Fibroblast of skin of abdomen (primary cell): ENCODE data around the gene NEDD9. TPM values are rescaled to one million over a fixed set of nuclear protein-coding genes. Genes with fewer than 3 reads are reported as not detected.
A peak's percentile ranks its signal among the peaks of the same experiment; 100 is the strongest.

Source experiments
- DNase-seq: peaks from one replicate; pipeline ENCODE4 v3.0.0-alpha.2; 2013
- polyA plus RNA-seq, 2 experiments: library from polyadenylated mRNA; unstranded; fragments of 120-200 nt; gene quantifications; one replicate each; pipeline ENCODE4 v1.2.1, GENCODE V29; 2013; ENCODE audit not compliant: insufficient read length in 2 of 2

NEDD9 gene
- polyA plus RNA-seq (2013, experiment 1 of 2; ENCODE audit: insufficient read length), result 14.3 TPM
- 13.9 TPM for polyA plus RNA-seq (2013, experiment 2 of 2; ENCODE audit: insufficient read length)

GRCh38 chr6:11232193-11232769 lies at the start of gene NEDD9:
TSS of gene NEDD9 (minus strand) at chr6:11232668. CDS start at chr6:11232515, 153 bp downstream.
- peak; percentile 97 for DNase-seq

DNA sequence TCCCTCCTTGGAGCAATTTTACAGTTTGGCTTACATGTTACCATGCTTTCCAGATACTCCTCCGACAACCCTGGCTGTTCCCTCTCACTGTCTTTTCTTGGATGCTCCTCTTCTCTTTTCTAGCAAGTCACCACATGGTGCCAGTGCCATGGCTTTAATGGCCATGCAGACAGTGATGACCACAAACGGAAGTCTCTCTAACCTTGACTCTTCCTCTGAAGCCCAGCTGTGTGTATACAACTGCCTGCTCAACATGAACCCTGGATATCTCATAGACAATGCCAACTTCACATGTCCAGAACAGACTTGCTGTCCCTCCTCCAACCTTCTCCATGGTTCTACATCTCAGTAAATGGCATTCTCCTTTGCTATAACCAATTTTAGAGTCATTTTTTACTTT lies 49.8 kb upstream of the NEDD9 start:
- no peak for DNase-seq

DNA sequence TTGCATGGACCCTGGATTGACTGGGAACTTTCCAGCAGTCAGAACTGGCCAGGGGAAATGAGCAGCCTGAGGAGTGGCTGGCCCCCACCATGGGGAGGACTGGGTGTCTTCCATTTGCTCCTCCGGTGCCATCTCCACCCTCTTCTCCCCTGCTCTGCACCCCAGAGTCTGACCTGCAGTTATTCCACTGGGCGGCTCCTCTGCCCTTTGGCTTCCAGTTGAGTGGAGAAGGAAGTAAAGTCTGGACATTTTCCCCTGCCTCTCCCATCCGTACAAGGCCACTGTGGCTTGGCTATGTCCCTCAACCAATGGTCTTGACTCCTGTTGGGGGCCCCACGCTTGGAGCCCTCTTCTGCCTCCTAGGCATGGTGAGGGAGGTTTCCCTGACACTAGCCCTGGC lies 47.9 kb upstream of the NEDD9 start:
- DNase-seq, result no peak

DNA sequence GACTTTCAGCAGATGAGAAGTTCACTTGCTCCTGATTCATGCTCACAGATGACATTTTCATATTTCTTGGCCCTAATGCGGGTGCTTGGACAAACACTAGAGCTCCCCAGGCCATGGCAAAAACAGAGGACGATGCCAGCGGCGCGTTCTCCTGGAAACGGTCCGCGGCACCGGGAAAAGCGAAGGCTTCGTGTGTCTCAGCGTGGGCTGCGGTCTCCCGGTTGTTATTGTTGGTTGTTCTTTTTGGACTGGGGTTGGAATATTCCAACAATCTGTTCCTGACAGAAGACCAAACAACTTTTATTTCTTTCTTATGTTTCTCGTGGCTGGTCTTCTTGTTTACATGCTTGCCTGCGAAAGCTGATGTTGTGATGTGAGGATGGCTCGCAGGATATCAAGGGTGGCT lies 46.8 kb upstream of the NEDD9 start:
- no peak for DNase-seq

DNA sequence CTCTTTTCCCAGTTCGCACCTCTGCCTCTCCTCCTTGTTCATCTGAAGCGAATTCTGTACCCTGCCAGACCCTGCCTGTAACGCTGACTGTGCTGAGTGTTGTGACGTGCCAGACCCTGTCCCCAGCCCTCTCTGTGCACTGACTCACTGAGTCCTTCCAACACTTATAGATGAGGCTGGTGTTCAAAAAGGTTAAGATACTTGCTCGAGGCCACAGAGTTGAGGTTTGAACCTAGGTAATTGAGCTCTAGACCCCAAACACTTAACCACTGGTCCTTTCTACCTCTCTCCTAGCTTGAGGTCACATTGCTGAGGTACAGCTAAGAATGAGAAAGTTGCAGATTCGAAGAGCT lies 45.7 kb upstream of the NEDD9 start:
- no peak for DNase-seq

GRCh38 chr6:11277275-11278206 lies 45.1 kb upstream of the NEDD9 start:
- DNase-seq, result peak; percentile 93

DNA sequence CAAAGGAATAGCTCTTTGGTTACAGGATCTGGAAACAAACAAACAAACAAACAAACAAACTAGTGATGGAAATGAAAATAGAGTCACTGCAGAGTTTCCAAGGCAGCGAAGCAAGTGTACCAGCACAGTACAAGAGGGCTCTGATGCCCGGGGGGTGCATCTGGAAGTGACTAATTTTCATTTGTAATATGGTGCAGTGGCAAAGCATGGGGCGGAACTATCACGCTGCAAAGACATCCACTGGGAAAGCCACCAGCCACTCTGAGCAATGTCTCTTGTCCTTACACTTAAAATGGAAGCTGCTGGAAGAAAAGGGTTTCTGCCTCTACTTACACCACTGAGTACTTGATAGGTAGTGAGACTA lies 44.4 kb upstream of the NEDD9 start:
- no peak for DNase-seq

DNA sequence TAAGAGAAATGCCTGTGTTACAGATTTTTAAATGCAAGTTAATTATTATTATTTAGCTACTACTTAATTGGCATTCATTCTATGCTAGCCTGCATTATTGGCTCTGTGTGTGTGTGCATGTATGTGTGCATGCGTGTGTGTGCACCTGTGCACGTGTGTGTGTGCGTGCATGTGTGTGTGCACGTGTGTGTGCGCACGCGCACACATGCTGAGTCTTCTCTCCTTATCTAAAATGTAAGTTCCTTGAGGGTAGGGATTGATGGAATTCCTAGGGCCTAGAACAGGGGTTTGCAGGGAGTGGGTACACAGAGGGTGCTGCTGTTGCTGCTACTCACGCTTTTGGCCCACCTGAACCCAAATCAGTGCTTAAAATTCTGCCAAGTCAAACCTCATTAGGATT lies 43.8 kb upstream of the NEDD9 start:
- no peak for DNase-seq

DNA sequence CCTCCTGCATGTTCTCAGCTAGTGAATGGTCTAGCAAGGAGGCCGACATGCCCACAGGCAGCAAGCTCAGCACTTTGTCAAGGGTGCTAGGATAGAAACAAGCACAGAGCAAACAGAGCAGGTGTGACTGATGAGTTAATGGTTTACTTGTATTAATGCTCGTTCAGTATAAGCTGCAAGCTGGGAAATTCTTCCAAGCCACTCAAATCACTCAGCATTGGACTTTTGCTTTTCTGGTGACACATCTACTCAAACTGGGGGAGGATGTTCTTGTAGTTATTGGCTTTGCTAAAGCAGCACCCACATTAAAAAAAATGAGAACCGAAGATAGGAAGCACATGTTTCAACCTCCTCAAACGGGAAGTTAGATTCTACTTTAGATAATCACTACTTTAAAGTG lies 43.1 kb upstream of the NEDD9 start:
- DNase-seq, result no peak

- no peak for DNase-seq
Measured at GRCh38 chr6:11273406-11274065, 41.1 kb upstream of the NEDD9 start.

DNA sequence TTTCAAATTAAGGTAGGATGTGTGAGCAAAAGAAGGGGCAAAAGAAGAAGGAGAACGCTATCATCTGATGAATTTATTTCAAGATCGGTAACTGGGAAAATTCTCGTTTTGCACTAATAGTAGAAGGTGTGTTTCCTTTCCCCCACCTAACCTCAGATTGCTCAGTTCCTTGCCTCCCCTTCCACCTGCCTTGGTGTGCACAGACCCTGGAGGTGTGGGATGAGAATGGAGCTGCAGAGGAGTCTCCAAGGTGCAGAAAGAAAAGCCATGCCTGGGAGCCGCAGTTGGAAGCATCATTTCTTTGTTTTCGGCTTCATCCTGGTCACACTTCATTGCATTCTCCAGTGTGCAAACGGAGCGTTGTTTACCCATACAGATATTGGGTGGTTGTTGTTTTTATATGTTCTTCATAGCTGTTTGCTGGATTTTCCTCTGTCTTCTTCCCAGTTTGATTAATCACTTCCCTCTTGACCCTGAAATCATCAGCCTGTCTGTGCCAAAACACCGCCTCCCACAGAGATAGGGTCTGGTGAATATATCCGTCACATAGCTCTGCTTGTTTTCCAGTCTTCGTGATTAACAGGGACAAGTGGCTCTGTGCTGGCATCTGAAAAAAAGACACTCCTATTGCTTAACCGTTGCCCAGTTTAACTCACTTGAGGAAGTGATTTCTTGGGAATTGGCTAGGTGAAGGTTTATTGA lies 40.2 kb upstream of the NEDD9 start:
- no peak for DNase-seq

GRCh38 chr6:11271228-11272020 lies 39.0 kb upstream of the NEDD9 start:
- peak; percentile 70 for DNase-seq

DNA sequence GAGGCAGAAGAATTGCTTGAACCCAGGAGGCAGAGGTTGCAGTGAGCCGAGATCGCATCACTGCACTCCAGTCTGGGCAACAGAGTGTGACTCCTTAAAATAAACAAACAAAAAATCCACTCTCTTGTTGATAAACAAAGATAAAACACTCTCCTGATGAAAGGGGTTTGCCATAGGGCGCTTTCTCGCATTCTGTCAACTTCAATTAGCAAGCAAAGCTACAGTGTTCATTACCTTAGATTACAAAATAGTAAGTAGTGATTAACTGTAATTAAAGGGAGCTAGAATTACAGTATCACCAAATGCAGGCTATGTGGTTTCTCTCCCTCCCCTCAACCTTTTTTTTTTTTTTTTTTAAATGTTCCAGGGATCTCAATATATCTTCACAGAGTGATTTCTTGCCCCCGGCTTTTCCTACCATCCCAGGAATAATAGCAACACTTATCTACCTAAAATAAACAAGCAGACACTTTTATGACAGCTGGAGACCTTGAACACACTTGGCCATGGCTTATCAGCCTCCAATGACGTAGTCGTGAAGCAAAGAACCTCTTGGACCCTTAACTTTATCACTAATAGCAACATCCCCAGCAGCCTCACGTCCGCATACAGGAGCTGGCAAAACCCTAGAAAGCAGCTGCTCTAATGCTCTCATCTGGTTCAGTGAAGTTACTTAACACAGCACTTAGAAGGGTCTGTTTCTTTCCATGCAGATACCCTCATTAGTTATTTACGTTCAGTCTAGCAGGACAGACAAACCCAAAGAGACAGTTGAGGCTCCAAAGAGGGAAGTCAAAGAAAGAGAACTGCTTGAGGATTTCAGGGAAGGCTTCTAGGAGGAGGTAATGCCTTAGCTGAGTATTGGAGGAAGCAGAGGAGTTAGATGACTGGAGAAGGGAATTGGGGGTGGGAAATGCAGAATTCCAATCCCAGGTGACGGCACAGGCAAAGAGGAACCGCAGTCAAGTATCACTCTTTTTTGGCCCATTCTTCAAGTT lies 37.9 kb upstream of the NEDD9 start:
- no peak for DNase-seq

DNA sequence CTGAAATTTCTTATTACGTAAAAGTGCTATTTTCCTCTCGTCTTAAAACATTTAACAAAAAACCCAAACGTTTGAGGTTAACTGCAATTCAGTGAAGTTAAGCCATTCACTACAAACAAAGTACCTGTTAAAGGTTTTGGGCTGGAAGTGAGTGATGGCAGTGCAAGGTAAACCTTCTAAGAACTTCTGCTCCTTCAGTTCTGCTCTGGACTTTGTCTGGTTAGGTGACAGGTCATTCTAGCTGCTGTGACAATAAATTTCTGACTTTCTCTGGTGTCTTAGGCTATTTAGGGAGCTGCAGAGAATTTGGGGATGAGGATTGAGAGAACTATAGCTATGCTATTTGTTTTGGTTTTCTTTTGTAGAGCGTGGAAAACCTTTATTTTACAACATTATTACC lies 36.5 kb upstream of the NEDD9 start:
- no peak for DNase-seq

DNA sequence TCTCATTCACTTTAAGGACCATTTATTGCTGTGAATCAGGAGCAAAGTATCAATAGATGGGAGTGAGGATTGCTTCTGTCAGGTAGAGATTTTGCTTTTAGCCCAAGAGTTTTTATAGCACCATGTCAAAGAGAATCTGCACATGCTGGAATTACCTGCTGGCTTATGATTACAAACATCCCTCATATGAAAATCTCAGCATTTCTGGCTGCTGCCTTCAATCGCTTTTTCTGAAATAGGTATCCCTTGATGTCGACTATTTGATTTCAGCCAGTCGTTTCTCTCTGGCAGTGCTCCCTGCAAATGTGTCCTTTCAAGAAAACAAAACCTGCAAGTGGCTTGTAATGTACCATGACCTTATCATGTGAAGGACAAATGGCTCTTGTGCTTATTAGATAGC lies 34.5 kb upstream of the NEDD9 start:
- no peak for DNase-seq

DNA sequence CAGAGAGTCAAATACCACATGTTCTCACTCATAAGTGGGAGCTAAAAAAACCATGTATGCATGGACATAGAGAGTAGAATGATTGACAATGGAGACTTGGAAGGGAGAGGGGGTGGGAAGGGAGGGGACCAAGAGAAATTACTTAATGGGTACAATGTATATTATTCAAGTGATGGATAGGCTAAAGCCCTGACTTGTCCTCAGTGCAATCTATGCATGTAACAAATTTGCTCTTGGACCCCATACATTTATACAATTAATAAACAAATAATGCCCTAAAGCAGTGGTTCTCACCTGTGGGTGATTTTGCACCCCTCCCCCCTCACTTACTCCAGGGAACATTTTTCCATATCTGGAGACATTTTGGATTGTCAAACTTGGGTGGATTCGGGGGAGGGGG lies 33.5 kb upstream of the NEDD9 start:
- DNase-seq, result no peak

DNA sequence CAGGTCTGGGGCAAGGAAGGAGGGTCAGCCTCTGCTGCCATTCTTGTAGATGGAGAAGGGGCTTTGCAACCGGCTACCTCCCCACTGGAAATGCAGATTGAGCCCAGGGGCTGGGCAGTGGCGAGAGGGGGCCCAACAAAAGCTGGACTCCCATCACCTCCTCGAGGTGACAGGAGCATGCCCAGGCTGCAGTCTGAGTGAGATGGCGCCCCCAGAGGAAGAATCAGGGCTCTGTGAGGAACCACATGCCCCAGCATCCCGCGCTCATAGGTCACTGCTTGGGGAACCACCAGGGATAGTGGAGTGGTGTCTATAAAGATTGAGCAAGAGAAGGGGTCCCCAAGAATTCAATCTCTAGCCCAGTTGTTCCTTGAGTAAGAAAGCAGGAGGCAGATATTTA lies 31.6 kb upstream of the NEDD9 start:
- no peak for DNase-seq

DNA sequence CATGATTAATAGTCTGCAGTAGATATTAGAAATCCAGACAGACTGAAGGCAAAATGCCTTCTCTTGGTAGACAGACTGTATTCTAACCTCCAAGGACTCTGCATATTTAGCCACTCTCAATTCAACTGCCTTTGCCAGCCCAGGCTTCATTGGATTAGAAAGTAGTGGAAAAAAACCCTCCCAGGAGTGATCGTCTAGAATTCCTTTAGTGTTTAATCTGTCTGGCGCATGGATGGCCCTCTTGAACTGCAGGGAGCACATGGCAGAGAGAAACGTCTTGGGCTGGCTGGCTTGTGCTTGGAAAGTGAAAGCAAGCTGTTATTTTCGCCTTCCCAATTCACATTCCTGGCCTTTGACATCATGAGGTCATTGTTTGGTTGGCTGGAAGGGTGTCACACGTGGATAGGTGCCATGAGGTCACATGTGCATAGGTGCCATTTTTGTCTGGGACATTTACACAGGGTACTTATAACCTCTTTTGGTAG lies 30.9 kb upstream of the NEDD9 start:
- peak; percentile 80 for DNase-seq

GRCh38 chr6:11262242-11262641 lies 29.8 kb upstream of the NEDD9 start:
- DNase-seq, result no peak

- no peak for DNase-seq
Measured at GRCh38 chr6:11260249-11261038, 28.0 kb upstream of the NEDD9 start.
